AG04450 (cell line): Measurements from ENCODE around the gene DHRS4L2. TPM values are rescaled to one million over a fixed set of nuclear protein-coding genes. Genes with fewer than 3 reads are reported as not detected.
A peak's percentile ranks its signal among the peaks of the same experiment; 100 is the strongest.
"Not testable (repeated sequence)": the region's sequence is repeated elsewhere in the genome, so short reads cannot be mapped to it uniquely, and the experiment has no call there.

ENCODE experiments used
- CTCF ChIA-PET: fragments of 300-600, 350-600 bp; formaldehyde crosslinking; extraction: SDS; loops from one replicate; lab custom pipeline; 2022; ENCODE audit warnings: antibody characterized with exemption, inconsistent platforms; lab: Charles Lee
- POLR2A ChIA-PET: fragments of 350-600 bp; formaldehyde crosslinking; extraction: SDS; loops from one replicate; lab custom pipeline; 2021; ENCODE audit warnings: antibody characterized with exemption, inconsistent platforms; lab: Yijun Ruan, JAX
- DNase-seq: peaks from one replicate; pipeline ENCODE4 v3.0.0-alpha.2; 2011; ENCODE audit warnings: low read depth, low spot score
- H3K27ac ChIP-seq: one replicate; pipeline ENCODE4 v1.5.1; 2012; ENCODE audit warnings: low read depth, low read length, control low read depth
- H3K27me3 ChIP-seq: one replicate; pipeline ENCODE4 v1.6.0; 2012; ENCODE audit warnings: low read length; ENCODE audit not compliant: control insufficient read depth, insufficient read depth
- H3K4me3 ChIP-seq: 2 replicates; pipeline ENCODE4 v1.5.1; 2011; ENCODE audit warnings: mild to moderate bottlenecking, low read depth, low read length, control low read depth
- H3K9me3 ChIP-seq: 2 replicates; pipeline ENCODE4 v1.5.1; 2012; ENCODE audit warnings: low read length; ENCODE audit not compliant: control insufficient read depth, insufficient read depth
- polyA plus RNA-seq: library from polyadenylated mRNA; depleted of rRNA; stranded (reverse); fragments of >200 nt; gene quantifications from 2 replicates; pipeline ENCODE4 v1.2.3, GENCODE V29; 2011
- TF ChIP-seq, protein P1 (sequence below): IDR thresholded peaks from 2 replicates; pipeline ENCODE4 v1.5.1; 2011; ENCODE audit warnings: low read depth, low read length, control low read depth, inconsistent platforms

DHRS4L2 gene
- polyA plus RNA-seq, 1 experiment = 14.8 TPM

DNA sequence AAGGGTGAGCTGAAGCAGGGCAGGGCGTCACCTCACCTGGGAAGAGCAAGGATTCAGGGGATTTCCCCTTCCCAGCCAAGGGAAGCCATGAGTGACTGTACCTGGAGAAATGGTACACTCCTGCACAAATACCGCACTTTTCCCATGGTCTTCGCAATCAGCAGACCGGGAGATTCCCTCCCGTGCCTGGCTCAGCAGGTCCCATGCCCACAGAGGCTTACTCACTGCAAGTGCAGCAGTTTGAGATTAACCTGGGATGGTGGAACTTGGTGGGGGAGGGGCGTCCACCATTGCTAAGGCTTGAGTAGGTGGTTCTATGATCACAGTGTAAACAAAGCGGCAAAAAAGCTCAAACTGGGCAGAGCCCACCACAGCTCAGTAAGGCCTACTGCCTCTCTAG lies 46.1 kb upstream of the DHRS4L2 start:
- no peak overlapping the region for H3K27ac ChIP-seq
- H3K9me3 ChIP-seq = no peaks in the 10 kb centered on the region
- ChIA-PET POLR2A (no interaction called here), CTCF (no interaction called here)
- DNase-seq = no peak
- H3K27me3 ChIP-seq = no peaks in the 10 kb centered on the region
- H3K4me3 ChIP-seq = no peak overlapping the region
- TF ChIP-seq, protein P1, sequence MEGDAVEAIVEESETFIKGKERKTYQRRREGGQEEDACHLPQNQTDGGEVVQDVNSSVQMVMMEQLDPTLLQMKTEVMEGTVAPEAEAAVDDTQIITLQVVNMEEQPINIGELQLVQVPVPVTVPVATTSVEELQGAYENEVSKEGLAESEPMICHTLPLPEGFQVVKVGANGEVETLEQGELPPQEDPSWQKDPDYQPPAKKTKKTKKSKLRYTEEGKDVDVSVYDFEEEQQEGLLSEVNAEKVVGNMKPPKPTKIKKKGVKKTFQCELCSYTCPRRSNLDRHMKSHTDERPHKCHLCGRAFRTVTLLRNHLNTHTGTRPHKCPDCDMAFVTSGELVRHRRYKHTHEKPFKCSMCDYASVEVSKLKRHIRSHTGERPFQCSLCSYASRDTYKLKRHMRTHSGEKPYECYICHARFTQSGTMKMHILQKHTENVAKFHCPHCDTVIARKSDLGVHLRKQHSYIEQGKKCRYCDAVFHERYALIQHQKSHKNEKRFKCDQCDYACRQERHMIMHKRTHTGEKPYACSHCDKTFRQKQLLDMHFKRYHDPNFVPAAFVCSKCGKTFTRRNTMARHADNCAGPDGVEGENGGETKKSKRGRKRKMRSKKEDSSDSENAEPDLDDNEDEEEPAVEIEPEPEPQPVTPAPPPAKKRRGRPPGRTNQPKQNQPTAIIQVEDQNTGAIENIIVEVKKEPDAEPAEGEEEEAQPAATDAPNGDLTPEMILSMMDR = no peak

DNA sequence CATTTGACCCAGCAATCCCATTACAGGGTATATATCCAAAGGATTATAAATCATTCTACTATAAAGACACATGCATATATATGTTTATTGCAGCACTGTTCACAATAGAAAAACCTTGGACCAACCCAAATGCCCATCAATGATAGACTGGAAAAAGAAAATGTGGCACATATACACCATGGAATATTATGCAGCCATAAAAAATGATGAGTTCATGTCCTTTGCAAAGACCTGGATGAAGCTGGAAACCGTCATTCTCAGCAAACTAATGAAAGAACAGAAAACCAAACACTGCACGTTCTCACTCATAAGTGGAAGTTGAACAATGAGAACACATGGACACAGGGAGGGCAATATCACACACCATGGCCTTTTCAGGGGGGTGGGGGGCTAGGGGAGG lies 39.7 kb upstream of the DHRS4L2 start:
- CTCF ChIA-PET, H3K4me3 ChIP-seq, DNase-seq, H3K27ac ChIP-seq, POLR2A ChIA-PET, H3K27me3 ChIP-seq, H3K9me3 ChIP-seq: not testable (repeated sequence)

GRCh38 chr14:23950411-23951135 lies 38.2 kb upstream of the DHRS4L2 start:
- no peak overlapping the region for H3K27ac ChIP-seq
- TF ChIP-seq, protein P1 = no peak
- ChIA-PET POLR2A (no interaction called here), CTCF (no interaction called here)
- H3K27me3 ChIP-seq = no peaks in the 10 kb centered on the region
- DNase-seq = no peak
- peaks cover 6% of the 10 kb centered on the region for H3K9me3 ChIP-seq
- H3K4me3 ChIP-seq = no peak overlapping the region

DNA sequence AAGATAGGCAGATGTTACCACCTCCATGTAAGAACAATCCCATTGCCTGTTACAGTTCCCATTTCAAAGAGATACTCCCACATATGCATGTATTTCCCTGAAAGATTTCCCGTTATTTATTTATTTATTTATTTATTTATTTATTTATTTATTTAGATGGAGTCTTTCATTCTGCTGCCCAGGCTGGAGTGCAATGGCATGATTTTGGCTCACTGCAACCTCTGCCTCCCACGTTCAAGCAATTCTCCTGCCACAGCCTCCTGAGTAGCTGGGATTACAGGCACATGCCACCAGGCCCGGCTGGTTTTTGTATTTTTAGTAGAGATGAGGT lies 37.6 kb upstream of the DHRS4L2 start:
- H3K27ac ChIP-seq, H3K27me3 ChIP-seq, H3K9me3 ChIP-seq, H3K4me3 ChIP-seq, DNase-seq, CTCF ChIA-PET, POLR2A ChIA-PET: not testable (repeated sequence)

DNA sequence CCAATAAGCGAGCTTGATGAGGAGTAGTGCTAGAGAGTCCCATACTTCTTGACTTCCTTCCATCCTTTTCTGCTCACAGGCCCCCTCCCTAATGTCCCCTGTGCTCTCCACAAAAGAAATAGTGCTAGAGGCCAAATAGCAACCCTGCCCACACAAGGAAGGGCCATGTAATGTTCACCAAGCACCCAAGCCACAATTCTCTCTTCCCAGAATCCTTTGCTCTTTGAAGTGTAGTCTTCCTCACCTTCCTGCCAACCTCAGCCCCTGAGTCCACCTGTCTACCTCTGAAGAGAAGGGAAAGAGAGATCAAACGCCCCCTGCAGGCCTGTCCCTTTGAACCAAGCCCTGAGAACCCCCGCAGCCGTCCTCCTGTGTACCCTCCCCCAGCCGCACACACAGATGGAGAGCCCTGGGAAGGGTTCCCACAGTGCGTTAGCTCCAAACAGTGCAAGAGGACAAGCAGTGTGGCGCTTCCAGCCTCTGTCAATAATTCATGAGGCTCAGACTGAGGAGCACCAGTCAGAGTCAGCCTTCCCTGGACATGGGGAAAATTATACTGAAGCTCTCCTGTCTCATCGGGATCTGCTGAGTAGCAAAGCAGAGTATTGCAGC lies 37.0 kb upstream of the DHRS4L2 start:
- H3K4me3 ChIP-seq = no peak overlapping the region
- no peaks in the 10 kb centered on the region for H3K27me3 ChIP-seq
- no peak for DNase-seq
- ChIA-PET CTCF (interaction anchor here (0.7 kb wide), 1 partner anchor 15 kb away, joined by 3 read pairs; no protein-coding TSS in a partner anchor), POLR2A (no interaction called here)
- no peak overlapping the region for H3K27ac ChIP-seq
- H3K9me3 ChIP-seq = peaks cover 6% of the 10 kb centered on the region
- TF ChIP-seq, protein P1 = no peak

DNA sequence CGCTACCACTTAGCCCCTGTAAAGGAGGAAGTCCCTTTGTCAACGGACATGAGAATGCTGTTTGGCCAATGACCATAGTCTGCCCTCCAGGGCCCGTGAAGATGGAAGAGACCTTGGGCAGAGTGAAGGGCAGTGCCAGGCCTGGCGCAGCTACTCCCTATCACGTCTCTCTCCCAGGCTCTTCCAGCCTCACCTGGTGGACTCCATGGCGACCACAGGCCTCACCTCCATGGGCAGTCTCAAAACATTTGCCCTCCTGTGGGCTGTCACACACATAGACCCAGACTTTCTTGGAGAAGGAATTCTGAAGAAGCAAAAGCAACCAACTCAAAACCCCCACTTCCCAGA lies 35.6 kb upstream of the DHRS4L2 start:
- H3K27me3 ChIP-seq, H3K27ac ChIP-seq, DNase-seq, H3K9me3 ChIP-seq, POLR2A ChIA-PET: not testable (repeated sequence)
- peak overlapping the region; percentile 93 for H3K4me3 ChIP-seq
- CTCF ChIA-PET = interaction anchor here (0.7 to 1.6 kb wide), 3 partner anchors 20 to 975 kb away, joined by 3 read pairs; no protein-coding TSS in a partner anchor
